ENCODE results near the gene ZNF398.

ZNF398 gene

GRCh38 chr7:149226840-149227494, 79.7 kb downstream of the ZNF398 start:
- DNase-seq (ENCODE audit: low spot score): no peak

GRCh38 chr7:149228831-149229471, 81.7 kb downstream of the ZNF398 start:
- no peak for DNase-seq (ENCODE audit: low spot score)

GRCh38 chr7:149229526-149229925, 82.3 kb downstream of the ZNF398 start:
- no peak for DNase-seq (ENCODE audit: low spot score)

- DNase-seq (ENCODE audit: low spot score): no peak
Measured at GRCh38 chr7:149232362-149232761, 85.1 kb downstream of the ZNF398 start.
